ENCODE data around the gene GALNTL6.

The GALNTL6 gene

GRCh38 chr4:171948038-171948437, 134.8 kb downstream of the GALNTL6 start:
- TF ChIP-seq SUZ12 (IDR thresholded peaks at IDR 0.05; ENCODE audit: extremely low read depth, insufficient read depth, insufficient read length), result no peak
- TF ChIP-seq ZNF274 (IDR thresholded peaks at IDR 0.05; ENCODE audit: low read depth, low read length), result no peak
- TF ChIP-seq YY1 (IDR thresholded peaks at IDR 0.05; ENCODE audit: insufficient read depth, insufficient read length), result no peak
- Histone ChIP-seq H3K9ac (ENCODE audit: insufficient read length, low read depth) (no peak overlapping the region), H3K4me3 (ENCODE audit: insufficient read length, low read depth) (no peak overlapping the region), H3K9me3 (ENCODE audit: insufficient read depth, low read length) (no peaks in the 10 kb centered on the region), H3K4me1 (ENCODE audit: insufficient read depth, insufficient read length) (no peaks in the 10 kb centered on the region), H3K36me3 (ENCODE audit: insufficient read depth, insufficient read length, low read length) (no peaks in the 10 kb centered on the region), H3K27me3 (ENCODE audit: insufficient read depth, insufficient read length) (no peaks in the 10 kb centered on the region)
- no peak for DNase-seq (ENCODE audit: low read depth, low spot score)

- Histone ChIP-seq H3K9ac (ENCODE audit: insufficient read length, low read depth) (no peak overlapping the region), H3K27me3 (ENCODE audit: insufficient read depth, insufficient read length) (no peaks in the 10 kb centered on the region), H3K9me3 (ENCODE audit: insufficient read depth, low read length) (no peaks in the 10 kb centered on the region), H3K4me3 (ENCODE audit: insufficient read length, low read depth) (no peak overlapping the region), H3K36me3 (ENCODE audit: insufficient read depth, insufficient read length, low read length) (no peaks in the 10 kb centered on the region), H3K4me1 (ENCODE audit: insufficient read depth, insufficient read length) (no peaks in the 10 kb centered on the region)
- no peak for TF ChIP-seq SUZ12 (IDR thresholded peaks at IDR 0.05; ENCODE audit: extremely low read depth, insufficient read depth, insufficient read length)
- TF ChIP-seq ZNF274 (IDR thresholded peaks at IDR 0.05; ENCODE audit: low read depth, low read length), result no peak
- no peak for TF ChIP-seq YY1 (IDR thresholded peaks at IDR 0.05; ENCODE audit: insufficient read depth, insufficient read length)
- DNase-seq (ENCODE audit: low read depth, low spot score), result no peak
Measured at GRCh38 chr4:171954650-171955049, 141.4 kb downstream of the GALNTL6 start.

- TF ChIP-seq ZNF274 (IDR thresholded peaks at IDR 0.05; ENCODE audit: low read depth, low read length) (no peak), SUZ12 (IDR thresholded peaks at IDR 0.05; ENCODE audit: extremely low read depth, insufficient read depth, insufficient read length) (no peak), YY1 (IDR thresholded peaks at IDR 0.05; ENCODE audit: insufficient read depth, insufficient read length) (no peak)
- H3K9me3 ChIP-seq (ENCODE audit: insufficient read depth, low read length), result no peaks in the 10 kb centered on the region
Measured at GRCh38 chr4:171956678-171957077, 143.5 kb downstream of the GALNTL6 start.

GRCh38 chr4:171962110-171962509, 148.9 kb downstream of the GALNTL6 start:
- TF ChIP-seq SUZ12 (IDR thresholded peaks at IDR 0.05; ENCODE audit: extremely low read depth, insufficient read depth, insufficient read length) (no peak), YY1 (IDR thresholded peaks at IDR 0.05; ENCODE audit: insufficient read depth, insufficient read length) (no peak), ZNF274 (IDR thresholded peaks at IDR 0.05; ENCODE audit: low read depth, low read length) (no peak)
- Histone ChIP-seq H3K9ac (ENCODE audit: insufficient read length, low read depth) (no peak overlapping the region), H3K36me3 (ENCODE audit: insufficient read depth, insufficient read length, low read length) (no peaks in the 10 kb centered on the region), H3K4me3 (ENCODE audit: insufficient read length, low read depth) (no peak overlapping the region), H3K9me3 (ENCODE audit: insufficient read depth, low read length) (no peaks in the 10 kb centered on the region), H3K27me3 (ENCODE audit: insufficient read depth, insufficient read length) (no peaks in the 10 kb centered on the region), H3K4me1 (ENCODE audit: insufficient read depth, insufficient read length) (no peaks in the 10 kb centered on the region)
- DNase-seq (ENCODE audit: low read depth, low spot score), result no peak

More at GRCh38 chr4:171956678-171957077, 143.5 kb downstream of the GALNTL6 start:
- Histone ChIP-seq H3K9ac (ENCODE audit: insufficient read length, low read depth) (no peak overlapping the region), H3K27me3 (ENCODE audit: insufficient read depth, insufficient read length) (no peaks in the 10 kb centered on the region), H3K4me3 (ENCODE audit: insufficient read length, low read depth) (no peak overlapping the region), H3K4me1 (ENCODE audit: insufficient read depth, insufficient read length) (no peaks in the 10 kb centered on the region), H3K36me3 (ENCODE audit: insufficient read depth, insufficient read length, low read length) (no peaks in the 10 kb centered on the region)
- no peak for DNase-seq (ENCODE audit: low read depth, low spot score)

- Histone ChIP-seq H3K4me3 (ENCODE audit: insufficient read length, low read depth) (no peak overlapping the region), H3K9me3 (ENCODE audit: insufficient read depth, low read length) (no peaks in the 10 kb centered on the region)
Measured at GRCh38 chr4:171966356-171966755, 153.2 kb downstream of the GALNTL6 start.

GRCh38 chr4:171978216-171978615, 165.0 kb downstream of the GALNTL6 start:
- TF ChIP-seq SUZ12 (IDR thresholded peaks at IDR 0.05; ENCODE audit: extremely low read depth, insufficient read depth, insufficient read length) (no peak), ZNF274 (IDR thresholded peaks at IDR 0.05; ENCODE audit: low read depth, low read length) (no peak), YY1 (IDR thresholded peaks at IDR 0.05; ENCODE audit: insufficient read depth, insufficient read length) (no peak)
- no peak overlapping the region for H3K4me3 ChIP-seq (ENCODE audit: insufficient read length, low read depth)
- H3K27me3 ChIP-seq (ENCODE audit: insufficient read depth, insufficient read length), result no peaks in the 10 kb centered on the region
- no peak overlapping the region for H3K9ac ChIP-seq (ENCODE audit: insufficient read length, low read depth)
- DNase-seq (ENCODE audit: low read depth, low spot score), result no peak
- no peaks in the 10 kb centered on the region for H3K9me3 ChIP-seq (ENCODE audit: insufficient read depth, low read length)
- H3K4me1 ChIP-seq (ENCODE audit: insufficient read depth, insufficient read length), result no peaks in the 10 kb centered on the region
- no peaks in the 10 kb centered on the region for H3K36me3 ChIP-seq (ENCODE audit: insufficient read depth, insufficient read length, low read length)

More at GRCh38 chr4:171966356-171966755, 153.2 kb downstream of the GALNTL6 start:
- H3K4me1 ChIP-seq (ENCODE audit: insufficient read depth, insufficient read length), result no peaks in the 10 kb centered on the region
- H3K36me3 ChIP-seq (ENCODE audit: insufficient read depth, insufficient read length, low read length), result no peaks in the 10 kb centered on the region
- TF ChIP-seq ZNF274 (IDR thresholded peaks at IDR 0.05; ENCODE audit: low read depth, low read length), result no peak
- no peak for TF ChIP-seq YY1 (IDR thresholded peaks at IDR 0.05; ENCODE audit: insufficient read depth, insufficient read length)
- no peak for TF ChIP-seq SUZ12 (IDR thresholded peaks at IDR 0.05; ENCODE audit: extremely low read depth, insufficient read depth, insufficient read length)
- no peaks in the 10 kb centered on the region for H3K27me3 ChIP-seq (ENCODE audit: insufficient read depth, insufficient read length)
- H3K9ac ChIP-seq (ENCODE audit: insufficient read length, low read depth), result no peak overlapping the region
- no peak for DNase-seq (ENCODE audit: low read depth, low spot score)

GRCh38 chr4:171979461-171979860, 166.3 kb downstream of the GALNTL6 start:
- DNase-seq (ENCODE audit: low read depth, low spot score), result no peak
- Histone ChIP-seq H3K27me3 (ENCODE audit: insufficient read depth, insufficient read length) (no peaks in the 10 kb centered on the region), H3K4me3 (ENCODE audit: insufficient read length, low read depth) (no peak overlapping the region), H3K36me3 (ENCODE audit: insufficient read depth, insufficient read length, low read length) (no peaks in the 10 kb centered on the region), H3K9me3 (ENCODE audit: insufficient read depth, low read length) (peaks cover 6% of the 10 kb centered on the region; the same call in 1 of the 2 replicates), H3K9ac (ENCODE audit: insufficient read length, low read depth) (no peak overlapping the region), H3K4me1 (ENCODE audit: insufficient read depth, insufficient read length) (no peaks in the 10 kb centered on the region)
- no peak for TF ChIP-seq SUZ12 (IDR thresholded peaks at IDR 0.05; ENCODE audit: extremely low read depth, insufficient read depth, insufficient read length)
- no peak for TF ChIP-seq YY1 (IDR thresholded peaks at IDR 0.05; ENCODE audit: insufficient read depth, insufficient read length)
- no peak for TF ChIP-seq ZNF274 (IDR thresholded peaks at IDR 0.05; ENCODE audit: low read depth, low read length)
